ES-I3 (cell line): ENCODE measurements around the gene CAMTA1.

Source experiments
- H3K36me3 ChIP-seq: 2 replicates; pipeline ENCODE4 v1.6.1; 2013; ENCODE audit warnings: mild to moderate bottlenecking, low read length, control low read depth, moderate library complexity; ENCODE audit not compliant: insufficient read depth
- H3K4me1 ChIP-seq: 2 replicates; pipeline ENCODE4 v1.6.1; 2013; ENCODE audit warnings: mild to moderate bottlenecking, control low read depth, low read length; ENCODE audit not compliant: insufficient read depth
- H3K9ac ChIP-seq: 2 replicates; pipeline ENCODE4 v1.6.1; 2013; ENCODE audit warnings: low read depth, mild to moderate bottlenecking, low read length, moderate library complexity
- H3K9me3 ChIP-seq: 2 replicates; pipeline ENCODE4 v1.6.1; 2013; ENCODE audit warnings: mild to moderate bottlenecking, low read length, moderate library complexity; ENCODE audit not compliant: control insufficient read depth, insufficient read depth

The CAMTA1 gene

GRCh38 chr1:7109901-7110300 is 324.6 kb downstream of the CAMTA1 start:
- H3K9me3 ChIP-seq: no peaks in the 10 kb centered on the region
- no peaks in the 10 kb centered on the region for H3K4me1 ChIP-seq
- H3K9ac ChIP-seq: no peak overlapping the region
- no peaks in the 10 kb centered on the region for H3K36me3 ChIP-seq

GRCh38 chr1:7110321-7110720 is 325.1 kb downstream of the CAMTA1 start:
- Histone ChIP-seq H3K9ac (no peak overlapping the region), H3K36me3 (no peaks in the 10 kb centered on the region), H3K4me1 (no peaks in the 10 kb centered on the region), H3K9me3 (no peaks in the 10 kb centered on the region)

- H3K9ac ChIP-seq: no peak overlapping the region
- no peaks in the 10 kb centered on the region for H3K4me1 ChIP-seq
- H3K36me3 ChIP-seq: no peaks in the 10 kb centered on the region
Measured at GRCh38 chr1:7111853-7112252, 326.6 kb downstream of the CAMTA1 start.

GRCh38 chr1:7113136-7113535 is 327.9 kb downstream of the CAMTA1 start:
- H3K36me3 ChIP-seq: no peaks in the 10 kb centered on the region
- H3K9ac ChIP-seq: no peak overlapping the region
- no peaks in the 10 kb centered on the region for H3K4me1 ChIP-seq
- 0 out of 2 replicates have a peak, but pooled peaks cover 2% of the 10 kb centered on the region for H3K9me3 ChIP-seq

More at GRCh38 chr1:7111853-7112252, 326.6 kb downstream of the CAMTA1 start:
- H3K9me3 ChIP-seq: 0 out of 2 replicates have a peak, but pooled peaks cover 2% of the 10 kb centered on the region

GRCh38 chr1:7113822-7114221 is 328.6 kb downstream of the CAMTA1 start:
- Histone ChIP-seq H3K36me3 (no peaks in the 10 kb centered on the region), H3K9me3 (0 out of 2 replicates have a peak, but pooled peaks cover 2% of the 10 kb centered on the region), H3K4me1 (peaks cover 6% of the 10 kb centered on the region), H3K9ac (no peak overlapping the region)

- Histone ChIP-seq H3K36me3 (no peaks in the 10 kb centered on the region), H3K4me1 (peaks cover 8% of the 10 kb centered on the region)
Measured at GRCh38 chr1:7116001-7116400, 330.7 kb downstream of the CAMTA1 start.

GRCh38 chr1:7117399-7118281 is 332.4 kb downstream of the CAMTA1 start:
- Histone ChIP-seq H3K36me3 (no peaks in the 10 kb centered on the region), H3K9me3 (0 out of 2 replicates have a peak, but pooled peaks cover 2% of the 10 kb centered on the region), H3K4me1 (peaks cover 8% of the 10 kb centered on the region), H3K9ac (no peak overlapping the region)

More at GRCh38 chr1:7116001-7116400, 330.7 kb downstream of the CAMTA1 start:
- Histone ChIP-seq H3K9me3 (0 out of 2 replicates have a peak, but pooled peaks cover 2% of the 10 kb centered on the region), H3K9ac (no peak overlapping the region)

- Histone ChIP-seq H3K9ac (no peak overlapping the region), H3K4me1 (peaks cover 8% of the 10 kb centered on the region), H3K9me3 (0 out of 2 replicates have a peak, but pooled peaks cover 2% of the 10 kb centered on the region), H3K36me3 (no peaks in the 10 kb centered on the region)
Measured at GRCh38 chr1:7119156-7119555, 333.9 kb downstream of the CAMTA1 start.

- Histone ChIP-seq H3K9ac (no peak overlapping the region), H3K9me3 (no peaks in the 10 kb centered on the region), H3K36me3 (no peaks in the 10 kb centered on the region), H3K4me1 (peaks cover 8% of the 10 kb centered on the region)
Measured at GRCh38 chr1:7120863-7121621, 335.8 kb downstream of the CAMTA1 start.

- Histone ChIP-seq H3K36me3 (no peaks in the 10 kb centered on the region), H3K4me1 (peaks cover 8% of the 10 kb centered on the region), H3K9me3 (no peaks in the 10 kb centered on the region), H3K9ac (no peak overlapping the region)
Measured at GRCh38 chr1:7121622-7121988, 336.4 kb downstream of the CAMTA1 start.

- Histone ChIP-seq H3K9ac (no peak overlapping the region), H3K36me3 (no peaks in the 10 kb centered on the region), H3K4me1 (no peaks in the 10 kb centered on the region), H3K9me3 (no peaks in the 10 kb centered on the region)
Measured at GRCh38 chr1:7127322-7128075, 342.2 kb downstream of the CAMTA1 start.

- no peak overlapping the region for H3K9ac ChIP-seq
- no peaks in the 10 kb centered on the region for H3K9me3 ChIP-seq
- H3K36me3 ChIP-seq: no peaks in the 10 kb centered on the region
Measured at GRCh38 chr1:7128293-7128692, 343.0 kb downstream of the CAMTA1 start.

GRCh38 chr1:7130127-7130526 is 344.9 kb downstream of the CAMTA1 start:
- Histone ChIP-seq H3K4me1 (no peaks in the 10 kb centered on the region), H3K9ac (no peak overlapping the region), H3K36me3 (no peaks in the 10 kb centered on the region), H3K9me3 (no peaks in the 10 kb centered on the region)

More at GRCh38 chr1:7128293-7128692, 343.0 kb downstream of the CAMTA1 start:
- no peaks in the 10 kb centered on the region for H3K4me1 ChIP-seq

GRCh38 chr1:7135493-7135892 is 350.2 kb downstream of the CAMTA1 start:
- Histone ChIP-seq H3K4me1 (no peaks in the 10 kb centered on the region), H3K36me3 (no peaks in the 10 kb centered on the region), H3K9ac (no peak overlapping the region), H3K9me3 (no peaks in the 10 kb centered on the region)
